NCI-H345 (cell line): ENCODE measurements around the gene SHB.
"Not testable (repeated sequence)": the region's sequence is repeated elsewhere in the genome, so short reads cannot be mapped to it uniquely, and the experiment has no call there.

Source experiments
- DNase-seq: peaks from one replicate; lab custom pipeline; 2025; lab: John Stamatoyannopoulos, UW

SHB gene

GRCh38 chr9:37918665-37919170 is 150.3 kb downstream of the SHB start:
- no peak for DNase-seq

DNA sequence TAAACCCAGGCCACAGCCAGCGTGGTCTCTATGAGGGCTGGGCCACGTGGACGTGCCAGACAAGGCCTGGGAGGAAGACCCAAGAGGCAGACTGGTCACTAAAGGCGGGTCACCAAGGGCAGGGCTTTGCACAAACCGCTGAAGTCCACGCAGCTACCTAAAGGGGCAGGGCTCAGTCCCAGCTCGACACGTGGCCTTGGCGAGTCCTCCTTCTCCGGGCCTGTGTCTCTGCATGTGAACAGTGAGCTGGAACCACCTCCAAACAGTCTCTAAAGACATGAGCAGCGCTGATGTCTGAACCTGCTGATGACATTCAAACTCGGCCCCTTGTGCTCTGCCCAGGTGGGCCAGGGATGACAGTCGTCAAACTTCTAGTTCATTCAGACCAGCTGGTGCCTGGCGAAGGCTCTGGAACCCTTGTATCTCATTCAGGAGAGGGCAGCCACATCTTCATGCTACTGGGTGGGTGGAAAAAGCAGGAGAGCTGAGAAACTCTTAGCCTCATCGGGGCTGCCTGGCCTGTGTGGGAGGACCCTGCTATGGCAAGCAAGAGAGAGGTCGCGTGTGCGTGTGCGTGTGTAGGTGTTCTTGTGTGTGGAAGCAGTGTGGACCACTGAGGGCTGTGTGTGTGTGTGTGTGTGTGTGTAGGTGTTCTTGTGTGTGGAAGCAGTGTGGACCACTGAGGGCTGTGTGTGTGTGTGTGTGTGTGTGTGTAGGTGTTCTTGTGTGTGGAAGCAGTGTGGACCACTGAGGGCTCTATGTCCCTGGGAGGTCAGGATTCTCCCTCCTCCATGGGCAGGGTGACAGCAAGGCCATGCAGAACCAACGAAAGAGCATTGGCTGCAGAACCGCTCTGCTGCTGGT is 151.0 kb downstream of the SHB start:
- DNase-seq, result no peak

DNA sequence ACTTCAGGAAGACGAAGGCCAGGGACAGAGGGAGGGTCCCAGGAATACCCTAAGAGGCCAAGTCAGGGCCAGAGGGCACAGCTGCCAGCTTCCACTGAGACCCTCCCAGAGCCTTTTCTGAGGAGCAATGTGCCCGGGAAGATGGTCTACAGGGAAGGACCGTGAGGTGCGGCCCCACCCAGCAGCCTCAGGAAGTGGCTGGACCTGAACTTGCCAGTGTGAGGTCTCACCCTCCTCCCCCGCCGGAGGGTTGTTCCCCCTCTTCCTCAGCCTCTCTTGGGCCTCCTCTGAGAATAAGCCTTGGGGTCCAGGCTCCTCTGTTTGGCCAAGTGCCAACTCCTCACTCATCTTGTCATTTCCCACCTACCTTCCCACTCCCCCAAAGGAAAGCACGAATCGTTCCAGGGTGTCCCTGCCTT is 151.7 kb downstream of the SHB start:
- DNase-seq, result no peak

- DNase-seq, result no peak
Measured at GRCh38 chr9:37916471-37917312, 152.3 kb downstream of the SHB start.

GRCh38 chr9:37915911-37916470 is 153.0 kb downstream of the SHB start:
- no peak for DNase-seq

DNA sequence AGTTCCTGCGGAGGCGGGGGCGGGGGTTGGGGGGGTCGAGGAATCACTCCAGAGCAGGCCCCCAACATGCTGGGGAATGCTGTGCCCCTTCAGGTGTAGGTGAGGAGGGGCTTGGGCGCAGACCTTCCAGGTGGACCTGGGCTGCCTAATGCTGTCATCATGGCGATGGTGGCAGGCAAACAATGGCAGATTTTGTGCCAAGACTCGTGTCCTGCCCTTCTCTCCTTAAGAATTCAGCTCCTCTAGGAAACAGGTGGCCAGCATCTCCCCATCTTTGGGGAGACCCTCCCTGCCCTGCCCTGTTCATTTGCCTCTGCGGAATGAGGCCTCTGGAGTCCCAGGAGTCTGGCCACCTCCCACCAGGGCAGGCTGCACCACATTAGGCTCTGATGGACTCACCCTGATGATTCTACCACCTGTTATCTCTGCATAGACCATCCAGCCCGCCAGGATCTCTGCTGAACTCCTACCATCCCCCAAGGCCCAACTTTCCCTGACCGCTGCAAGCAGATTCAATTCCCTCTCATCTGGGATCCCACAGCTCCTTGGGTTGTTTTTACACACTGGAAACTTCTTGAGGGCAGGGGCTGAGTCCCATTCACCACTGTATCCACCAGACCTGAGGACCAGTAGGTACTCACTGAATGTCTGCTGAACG is 154.2 kb downstream of the SHB start:
- no peak for DNase-seq

DNA sequence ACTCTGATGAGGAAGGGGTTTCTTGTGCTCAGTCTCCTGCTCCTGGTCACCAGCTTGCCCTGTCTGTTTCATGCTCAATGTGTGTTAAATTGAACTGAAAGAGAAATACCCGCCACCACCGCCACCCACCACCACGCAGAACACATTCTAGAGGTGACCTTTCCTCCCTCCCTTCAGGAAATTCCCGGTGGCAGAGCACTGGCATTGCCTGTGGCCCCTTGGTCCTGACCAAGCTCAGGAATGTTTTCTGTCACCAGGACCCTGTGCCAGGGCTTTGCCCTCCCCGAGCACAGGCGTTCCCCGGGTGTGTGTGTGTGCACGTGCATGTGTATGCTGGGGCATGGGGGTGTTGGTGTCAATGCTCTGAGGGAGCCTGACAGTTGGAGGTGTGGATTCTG is 154.9 kb downstream of the SHB start:
- DNase-seq, result no peak

DNA sequence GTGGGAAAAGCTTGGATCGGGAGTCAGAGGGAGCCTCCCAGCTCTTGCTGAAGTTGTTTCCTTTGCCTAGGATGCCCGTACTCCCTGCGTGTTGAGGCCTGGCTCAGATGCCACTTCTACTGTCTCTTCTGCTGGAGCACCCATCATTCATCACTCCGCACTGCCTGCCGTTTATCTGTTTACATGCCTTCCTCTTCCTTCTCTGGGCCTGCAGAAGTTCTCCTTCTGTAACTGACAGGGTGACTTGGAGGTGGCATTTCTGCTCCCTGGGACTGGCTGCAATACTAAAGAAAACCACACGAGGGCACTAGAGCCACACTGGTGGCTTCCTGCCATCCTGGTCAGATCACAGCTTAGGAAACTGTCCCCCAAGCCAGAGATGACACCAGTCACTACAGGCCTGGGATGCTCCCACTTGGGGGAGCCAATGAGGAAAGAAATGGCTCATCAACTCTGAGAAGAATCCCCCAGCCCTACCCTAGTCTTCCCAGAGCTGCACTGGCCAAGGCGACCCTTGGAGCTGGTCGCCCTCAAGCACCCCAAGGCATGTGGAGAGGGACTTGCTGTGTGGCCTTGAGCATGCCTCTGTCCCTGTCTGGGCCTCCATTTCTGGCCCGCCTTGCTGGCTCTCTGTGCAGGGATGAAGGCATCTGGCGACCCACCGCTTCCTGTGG is 155.4 kb downstream of the SHB start:
- DNase-seq, result peak; percentile 78

- no peak for DNase-seq
Measured at GRCh38 chr9:37911271-37911681, 157.8 kb downstream of the SHB start.

- no peak for DNase-seq
Measured at GRCh38 chr9:37910271-37910670, 158.8 kb downstream of the SHB start.

DNA sequence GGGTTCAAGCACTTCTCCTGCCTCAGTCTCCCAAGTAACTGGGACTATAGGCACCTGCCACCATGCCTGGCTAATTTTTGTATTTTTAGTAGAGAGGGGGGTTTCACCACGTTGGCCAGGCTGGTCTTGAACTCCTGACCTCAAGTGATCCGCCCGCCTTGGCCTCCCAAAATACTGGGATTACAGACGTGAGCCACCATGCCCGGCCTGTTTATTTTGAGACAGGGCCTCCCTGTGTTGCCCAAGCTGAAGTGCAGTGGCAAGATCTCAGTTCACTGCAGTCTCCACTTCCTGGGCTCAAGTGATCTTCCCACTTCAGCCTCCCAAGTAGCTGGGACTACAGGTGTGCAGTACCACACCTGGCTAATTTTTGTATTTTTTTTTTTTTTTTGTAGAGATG is 159.2 kb downstream of the SHB start:
- DNase-seq, result not testable (repeated sequence)

- no peak for DNase-seq
Measured at GRCh38 chr9:37909326-37909725, 159.7 kb downstream of the SHB start.

DNA sequence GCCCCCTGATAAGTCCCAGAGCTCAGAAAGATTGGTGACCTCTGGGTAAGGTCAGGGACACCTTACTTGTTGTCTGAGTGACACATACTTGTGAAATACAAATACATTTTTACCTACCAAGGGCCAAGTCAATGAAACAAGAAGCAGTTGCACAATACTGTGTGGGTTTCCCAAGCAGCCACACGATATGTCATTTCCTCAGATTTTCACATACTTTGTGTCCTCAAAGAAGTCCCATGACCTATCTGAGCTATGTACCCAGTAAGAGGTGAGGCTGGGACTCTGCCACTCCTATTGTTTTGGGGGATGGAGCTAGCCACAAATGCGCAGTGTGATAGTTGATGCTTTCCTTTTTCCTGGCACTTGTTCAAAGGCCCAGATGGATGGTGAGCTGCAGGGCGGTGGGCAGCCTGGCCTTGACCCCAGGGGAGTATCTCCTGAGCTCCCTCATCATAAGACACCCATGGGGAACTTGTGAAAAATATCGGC is 160.3 kb downstream of the SHB start:
- no peak for DNase-seq

GRCh38 chr9:37908283-37908682 is 160.7 kb downstream of the SHB start:
- DNase-seq, result no peak

DNA sequence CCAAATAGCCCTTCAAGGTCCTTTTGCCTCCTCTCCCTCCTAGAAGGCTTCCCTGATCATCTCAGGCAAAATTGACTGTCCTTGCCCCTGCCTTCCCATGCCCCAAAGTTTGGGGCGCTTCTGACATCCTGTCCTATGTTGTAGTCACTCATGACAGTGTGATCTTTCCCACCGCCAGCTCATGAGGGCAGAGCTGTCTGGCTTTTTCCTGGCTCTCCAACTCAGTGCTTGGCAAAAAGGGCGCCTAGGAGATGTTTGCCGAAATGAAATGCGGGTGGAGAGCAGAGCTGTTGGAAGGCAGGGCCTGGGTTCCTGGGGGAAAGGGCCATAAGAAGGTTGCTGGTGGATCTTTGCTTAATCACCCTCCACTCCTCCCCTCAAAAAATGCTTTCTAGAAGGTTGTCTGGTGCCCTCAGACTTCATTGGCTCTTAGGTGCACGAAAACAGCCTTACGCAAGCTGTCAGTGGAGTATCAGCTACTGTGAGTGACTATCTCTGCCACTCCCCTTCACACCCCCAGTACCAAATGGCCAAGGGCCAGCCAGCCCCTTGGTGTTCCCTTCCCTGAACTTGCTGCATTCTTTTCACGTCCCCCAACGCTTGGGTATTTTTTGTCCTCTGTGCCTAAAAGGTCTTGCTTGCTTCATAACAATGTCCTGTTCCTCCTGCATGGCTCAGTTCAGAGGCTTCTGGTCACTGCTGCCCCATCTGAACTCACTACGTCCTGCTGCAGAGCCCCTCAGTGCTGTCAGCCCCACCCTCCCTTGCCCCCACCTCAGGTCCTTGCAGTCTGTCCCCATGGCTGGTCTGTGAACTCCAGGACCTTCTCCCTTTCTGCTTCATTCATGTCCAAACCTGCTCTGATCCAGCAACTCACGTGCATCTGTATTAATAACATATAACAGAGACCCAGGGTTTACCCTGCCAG is 162.5 kb downstream of the SHB start:
- no peak for DNase-seq

DNA sequence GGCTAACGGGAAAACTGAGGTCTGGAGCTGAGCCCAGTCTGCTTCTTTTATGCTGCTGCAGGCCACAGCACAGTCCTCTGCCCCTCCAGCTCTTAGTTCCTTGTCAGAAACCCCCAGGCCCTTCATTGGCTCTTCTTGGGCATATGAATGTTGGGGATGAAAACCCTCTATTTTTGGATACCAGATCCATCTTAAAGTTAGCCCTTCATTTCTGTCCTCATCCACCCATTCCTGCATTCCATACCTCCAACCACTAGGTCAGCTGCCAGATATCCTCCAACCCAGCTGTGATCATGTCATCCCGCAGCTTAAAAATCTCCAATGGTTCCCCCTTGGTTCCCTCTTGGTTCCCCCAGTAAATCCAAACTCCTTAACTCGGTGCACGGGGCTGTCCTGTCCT is 163.3 kb downstream of the SHB start:
- DNase-seq, result no peak

DNA sequence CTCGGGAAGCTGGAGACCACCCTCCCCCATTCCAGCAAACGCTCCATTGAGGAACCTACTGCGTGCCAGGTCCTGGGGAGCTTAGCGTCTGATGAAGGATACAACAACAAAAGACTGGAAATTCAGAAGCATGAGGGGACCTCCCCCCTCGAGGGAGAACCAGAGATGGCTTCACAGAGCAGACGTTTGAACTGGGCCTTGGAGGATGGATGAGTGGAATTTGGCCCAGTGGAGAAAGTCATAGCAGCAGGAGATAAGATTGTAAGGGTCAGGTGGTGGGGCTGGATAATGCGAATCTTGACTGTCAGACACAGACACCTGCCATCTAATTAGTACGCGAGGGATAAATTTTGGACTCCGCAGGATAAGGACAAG is 163.9 kb downstream of the SHB start:
- no peak for DNase-seq

DNA sequence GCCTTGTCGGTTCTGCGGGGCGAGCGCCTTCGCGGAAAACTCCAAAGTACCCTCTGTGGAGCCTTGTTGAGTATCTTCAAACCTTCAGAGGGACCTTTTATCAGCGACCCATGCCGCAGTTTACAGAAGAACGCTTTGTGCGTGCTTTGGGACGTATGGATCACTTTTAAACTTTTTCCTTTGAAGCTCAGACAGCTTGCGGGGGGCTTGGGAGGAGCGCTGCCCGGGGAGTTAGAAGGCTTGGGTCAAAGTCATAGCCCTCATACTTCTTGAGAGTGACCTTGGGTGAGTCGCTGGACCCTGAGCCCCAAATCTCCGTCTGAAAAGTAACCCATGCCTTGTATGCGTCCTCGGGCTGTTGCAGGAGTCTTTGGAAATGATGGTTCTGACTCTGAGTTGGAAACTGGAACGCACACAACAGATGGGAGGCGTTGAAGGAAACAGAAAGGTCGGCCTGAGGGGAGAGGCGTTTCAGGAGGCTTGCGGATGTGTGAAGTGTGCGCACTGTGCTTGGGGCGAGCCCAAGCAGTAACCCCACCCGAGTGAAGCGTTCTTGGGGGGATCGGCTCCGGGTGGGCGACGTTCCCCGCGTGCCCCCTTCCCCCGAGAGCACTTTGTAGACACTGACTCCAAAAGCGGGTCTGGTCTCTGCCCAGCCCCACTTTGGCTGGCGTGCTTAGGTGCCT is 164.4 kb downstream of the SHB start:
- DNase-seq, result no peak

DNA sequence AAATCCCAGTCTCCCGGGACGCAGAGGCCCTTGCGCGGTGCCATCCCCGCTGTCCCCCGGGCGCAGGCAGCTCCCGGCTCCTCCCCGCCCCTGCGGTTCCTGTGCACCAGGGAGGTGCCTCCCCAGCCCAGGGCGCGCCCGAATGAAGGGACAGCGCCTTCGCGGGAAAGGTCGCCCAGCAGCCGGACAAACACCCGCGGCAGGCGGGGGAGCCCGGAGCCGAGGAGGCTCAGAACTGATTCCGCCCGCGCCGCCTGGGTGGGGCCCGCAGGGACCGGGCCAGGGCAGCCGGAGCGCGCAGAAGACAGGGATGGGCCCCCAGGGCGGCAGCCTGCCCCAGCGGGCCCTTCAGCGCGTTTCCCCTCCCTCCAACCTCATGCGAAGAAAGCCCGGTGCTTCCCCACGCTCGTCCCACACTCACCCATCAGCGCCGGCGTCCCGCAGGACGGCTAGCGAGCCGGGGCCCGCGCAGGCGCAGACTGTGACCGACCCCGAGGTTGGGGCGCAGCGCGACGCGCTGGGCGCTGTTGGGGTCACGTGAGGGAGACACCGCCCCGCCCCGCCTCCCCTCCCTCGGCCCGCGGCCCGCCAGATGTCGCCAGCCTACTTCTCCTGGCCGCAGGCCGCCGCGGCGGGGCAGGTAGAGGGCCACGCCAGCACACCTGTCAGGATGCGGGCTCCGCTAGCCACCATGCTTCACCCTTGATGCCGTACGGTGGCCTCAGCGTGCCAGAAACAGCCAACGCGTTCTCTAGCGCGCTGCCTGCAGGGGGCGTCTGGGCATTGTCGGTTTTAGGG is 165.2 kb downstream of the SHB start, which contains the start of gene SLC25A51:
SLC25A51 (minus strand) TSS at position 481 of the 798 bp plus-strand sequence. CDS start 15,577 bp downstream, outside the sequence.
- DNase-seq, result peak; percentile 91
